A673 (cell line): ENCODE measurements around the gene UBE2D3. TPM values are rescaled to one million over a fixed set of nuclear protein-coding genes. Genes with fewer than 3 reads are reported as not detected.

ENCODE experiments used
- BruUV-seq: library from RNA; stranded (reverse); fragments of 400-500 nt; replicated peaks from 2 replicates; lab custom pipeline; 2021; lab: Mats Ljungman, UMichigan
- CTCF ChIA-PET: fragments of 300-600 bp; sonication (Branson Sonifier 250); formaldehyde crosslinking; loops from one replicate; lab custom pipeline; 2022; ENCODE audit warnings: antibody characterized with exemption; lab: Charles Lee
- POLR2A ChIA-PET: fragments of 300-600 bp; sonication (Branson Sonifier 250); formaldehyde crosslinking; loops from one replicate; lab custom pipeline; 2022; ENCODE audit warnings: antibody characterized with exemption; ENCODE audit not compliant: low non-redundant PET; lab: Charles Lee
- DNase-seq: peaks from one replicate; pipeline ENCODE4 v3.0.0-alpha.2; 2015; ENCODE audit warnings: low spot score
- H3K27ac ChIP-seq: fragments of 200-600 bp; sonication (generic); 2 replicates; pipeline ENCODE4 v1.5.1; 2016; ENCODE audit warnings: mixed run types, low read depth, mild to moderate bottlenecking, mixed read lengths, antibody characterized with exemption, low read length; ENCODE audit not compliant: poor library complexity, severe bottlenecking
- H3K27me3 ChIP-seq: fragments of 200-600 bp; sonication (generic); replicated peaks from 2 replicates; pipeline ENCODE4 v1.6.1; 2017; ENCODE audit warnings: mixed run types, low read depth, mild to moderate bottlenecking, mixed read lengths, antibody characterized with exemption, low read length; ENCODE audit not compliant: insufficient read depth, poor library complexity
- H3K36me3 ChIP-seq: fragments of 200-600 bp; sonication (generic); 2 replicates; pipeline ENCODE4 v1.6.1; 2016; ENCODE audit warnings: mixed run types, mild to moderate bottlenecking, mixed read lengths, antibody characterized with exemption, low read length; ENCODE audit not compliant: insufficient read depth, poor library complexity, severe bottlenecking
- H3K4me1 ChIP-seq: fragments of 200-600 bp; sonication (generic); 2 replicates; pipeline ENCODE4 v1.6.1; 2017; ENCODE audit warnings: mixed run types, mild to moderate bottlenecking, mixed read lengths, antibody characterized with exemption, low read length; ENCODE audit not compliant: insufficient read depth, poor library complexity, severe bottlenecking
- H3K4me3 ChIP-seq: fragments of 200-600 bp; sonication (generic); 2 replicates; pipeline ENCODE4 v1.5.1; 2016; ENCODE audit warnings: low read depth, mixed run types, mild to moderate bottlenecking, mixed read lengths, low read length; ENCODE audit not compliant: poor library complexity, severe bottlenecking
- H3K9me3 ChIP-seq: fragments of 200-600 bp; sonication (generic); 2 replicates; pipeline ENCODE4 v1.6.1; 2016; ENCODE audit warnings: mixed run types, low read depth, mild to moderate bottlenecking, mixed read lengths, antibody characterized with exemption, low read length; ENCODE audit not compliant: poor library complexity, severe bottlenecking
- CTCF ChIP-seq: fragments of 300-800, 200-600 bp; sonication (generic); conservative IDR thresholded peaks from 2 replicates; pipeline ENCODE4 v1.5.1; 2017; ENCODE audit warnings: low read depth, mild to moderate bottlenecking, antibody characterized with exemption, low read length, moderate library complexity, mixed read lengths
- EZH2 ChIP-seq: fragments of 200-600 bp; sonication (generic); IDR thresholded peaks from 2 replicates; pipeline ENCODE4 v1.6.1; 2017; ENCODE audit warnings: borderline replicate concordance, low read depth, mild to moderate bottlenecking, mixed read lengths, antibody characterized with exemption, low read length; ENCODE audit not compliant: poor library complexity, severe bottlenecking
- intact Hi-C: fragments of 100-400 bp; cut with micrococcal nuclease; formaldehyde crosslinking; loops from one replicate; pipeline ENCODE4 v1.10.0; 2022; ENCODE audit not compliant: unreplicated experiment
- total RNA-seq: library from RNA; stranded (reverse); gene quantifications from 2 replicates; pipeline ENCODE4 v1.2.3, GENCODE V29; 2021

The UBE2D3 gene
- total RNA-seq, 1 experiment from 2014 or later = 378 TPM

DNA sequence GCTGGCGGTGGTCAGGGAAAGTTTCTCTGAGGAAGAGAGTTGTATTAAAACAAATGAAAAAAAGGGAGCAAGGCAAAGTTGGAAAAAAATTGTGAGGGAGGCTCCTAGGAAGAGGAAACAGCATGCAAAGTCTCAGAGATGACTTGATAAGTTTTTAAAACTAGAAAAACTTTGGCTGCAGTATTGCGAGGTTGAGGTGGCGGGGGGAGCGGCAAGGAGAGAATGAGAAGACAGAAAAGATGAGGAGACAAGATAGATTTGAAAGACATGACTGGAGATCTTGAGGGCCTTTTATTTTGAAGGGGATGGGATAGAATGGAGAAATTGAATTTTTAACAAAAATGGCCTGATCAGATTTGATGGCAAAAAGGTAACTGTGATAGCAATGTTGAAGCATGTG lies 4.8 kb upstream of the UBE2D3 start:
- TF ChIP-seq CTCF (no peak), EZH2 (no peak)
- POLR2A ChIA-PET = no interaction called here
- CTCF ChIA-PET = no interaction called here
- BruUV-seq = no TSS peak
- Histone ChIP-seq H3K27ac (no peak overlapping the region), H3K4me3 (no peak overlapping the region), H3K4me1 (no peaks in the 10 kb centered on the region), H3K9me3 (no peaks in the 10 kb centered on the region), H3K36me3 (no peaks in the 10 kb centered on the region), H3K27me3 (no peaks in the 10 kb centered on the region)
- intact Hi-C loops = no loop called here
- DNase-seq = no peak

DNA sequence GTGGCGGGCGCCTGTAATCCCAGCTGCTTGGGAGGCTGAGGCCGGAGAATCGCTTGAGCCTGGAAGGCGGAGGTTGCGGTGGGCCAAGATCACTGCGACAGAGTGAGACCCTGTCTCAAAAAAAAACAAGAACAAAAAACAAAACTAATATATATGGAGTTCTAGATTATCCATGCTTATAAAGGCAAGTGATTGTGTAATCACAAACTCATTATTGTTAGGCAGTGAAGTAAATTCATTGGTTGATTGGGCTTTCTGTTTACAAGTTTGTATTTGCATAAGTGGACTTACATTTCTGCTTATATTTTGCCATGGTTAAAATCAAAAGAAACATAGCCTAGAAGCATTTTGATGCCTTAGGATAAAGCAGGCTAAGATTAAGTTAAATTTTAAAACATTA lies 2.5 kb upstream of the UBE2D3 start:
- BruUV-seq = no TSS peak
- no peak overlapping the region for H3K4me3 ChIP-seq
- TF ChIP-seq EZH2 (no peak), CTCF (no peak)
- H3K4me1 ChIP-seq = no peaks in the 10 kb centered on the region
- no peaks in the 10 kb centered on the region for H3K27me3 ChIP-seq
- no peaks in the 10 kb centered on the region for H3K9me3 ChIP-seq
- no peak for DNase-seq
- intact Hi-C loops = loop anchor here (5.0 kb wide), 2 partner anchors 208 to 398 kb away; no protein-coding TSS in a partner anchor
- peaks cover 3% of the 10 kb centered on the region for H3K36me3 ChIP-seq
- CTCF ChIA-PET = no interaction called here
- H3K27ac ChIP-seq = no peak overlapping the region
- POLR2A ChIA-PET = no interaction called here

- CTCF ChIA-PET = interaction anchor here (0.6 to 1.1 kb wide), 2 partner anchors 208 to 397 kb away, joined by 3 read pairs; no protein-coding TSS in a partner anchor
- Histone ChIP-seq H3K36me3 (peaks cover 16% of the 10 kb centered on the region), H3K4me3 (peak overlapping the region; percentile 98), H3K4me1 (peaks cover 13% of the 10 kb centered on the region), H3K9me3 (no peaks in the 10 kb centered on the region), H3K27ac (peak overlapping the region; percentile 100), H3K27me3 (no peaks in the 10 kb centered on the region)
- BruUV-seq = TSS peak; percentile 90
- POLR2A ChIA-PET = interaction anchor here (0.6 to 1.1 kb wide), 3 partner anchors 13 to 328 kb away, joined by 3 to 5 read pairs (median 4); no protein-coding TSS in a partner anchor
- TF ChIP-seq CTCF (no peak), EZH2 (no peak)
- intact Hi-C loops = loop anchor here (5.0 kb wide), 2 partner anchors 206 to 396 kb away; no protein-coding TSS in a partner anchor
- DNase-seq = no peak
These were observed 1.1 kb upstream of the UBE2D3 start for GRCh38 chr4:102828497-102828808.
